Chondrocyte (in vitro differentiated cells): Measurements from ENCODE around the gene PDCD2L. TPM values are rescaled to one million over a fixed set of nuclear protein-coding genes. Genes with fewer than 3 reads are reported as not detected.
A peak's percentile ranks its signal among the peaks of the same experiment; 100 is the strongest.
"Not testable (repeated sequence)": the region's sequence is repeated elsewhere in the genome, so short reads cannot be mapped to it uniquely, and the experiment has no call there.

Experiments
- DNase-seq: peaks from one replicate; pipeline ENCODE4 v3.0.0; 2021; ENCODE audit warnings: mixed read lengths, low spot score
- H3K27ac Mint-ChIP-seq: one replicate; pipeline ENCODE4 v1.8.0; 2021; ENCODE audit warnings: mild to moderate bottlenecking, moderate library complexity, mixed read lengths; ENCODE audit not compliant: unreplicated experiment
- H3K27me3 Mint-ChIP-seq: 2 replicates; pipeline ENCODE4 v1.8.0; 2021; ENCODE audit warnings: low read depth, mixed read lengths
- H3K36me3 Mint-ChIP-seq: 2 replicates; pipeline ENCODE4 v1.8.0; 2021; ENCODE audit warnings: low read depth, mixed read lengths
- H3K4me1 Mint-ChIP-seq: 2 replicates; pipeline ENCODE4 v1.8.0; 2021; ENCODE audit warnings: low read depth, mild to moderate bottlenecking, mixed read lengths
- H3K4me3 Mint-ChIP-seq: one replicate; pipeline ENCODE4 v1.8.0; 2021; ENCODE audit warnings: mild to moderate bottlenecking, moderate library complexity, mixed read lengths; ENCODE audit not compliant: unreplicated experiment
- H3K9me3 Mint-ChIP-seq: 2 replicates; pipeline ENCODE4 v1.8.0; 2021; ENCODE audit warnings: low read depth, mixed read lengths
- total RNA-seq: library from RNA; stranded (reverse); gene quantifications from 3 replicates; pipeline ENCODE4 v1.2.1, GENCODE V29; 2021
- TF ChIP-seq, protein P1 (sequence below): fragments of 200-600 bp; sonication (generic); IDR thresholded peaks from 2 replicates; pipeline ENCODE4 v1.5.0; 2021; ENCODE audit warnings: antibody characterized with exemption, mild to moderate bottlenecking, moderate library complexity

The PDCD2L gene
- total RNA-seq, 1 donor from 2014 or later, result 8.6 TPM

- Mint-ChIP-seq H3K27ac (peak overlapping the region; percentile 23), H3K4me1 (peaks cover 38% of the 10 kb centered on the region), H3K4me3 (no peak overlapping the region), H3K9me3 (no peaks in the 10 kb centered on the region), H3K27me3 (no peaks in the 10 kb centered on the region), H3K36me3 (peaks cover 41% of the 10 kb centered on the region)
- no peak for DNase-seq
- TF ChIP-seq, protein P1, sequence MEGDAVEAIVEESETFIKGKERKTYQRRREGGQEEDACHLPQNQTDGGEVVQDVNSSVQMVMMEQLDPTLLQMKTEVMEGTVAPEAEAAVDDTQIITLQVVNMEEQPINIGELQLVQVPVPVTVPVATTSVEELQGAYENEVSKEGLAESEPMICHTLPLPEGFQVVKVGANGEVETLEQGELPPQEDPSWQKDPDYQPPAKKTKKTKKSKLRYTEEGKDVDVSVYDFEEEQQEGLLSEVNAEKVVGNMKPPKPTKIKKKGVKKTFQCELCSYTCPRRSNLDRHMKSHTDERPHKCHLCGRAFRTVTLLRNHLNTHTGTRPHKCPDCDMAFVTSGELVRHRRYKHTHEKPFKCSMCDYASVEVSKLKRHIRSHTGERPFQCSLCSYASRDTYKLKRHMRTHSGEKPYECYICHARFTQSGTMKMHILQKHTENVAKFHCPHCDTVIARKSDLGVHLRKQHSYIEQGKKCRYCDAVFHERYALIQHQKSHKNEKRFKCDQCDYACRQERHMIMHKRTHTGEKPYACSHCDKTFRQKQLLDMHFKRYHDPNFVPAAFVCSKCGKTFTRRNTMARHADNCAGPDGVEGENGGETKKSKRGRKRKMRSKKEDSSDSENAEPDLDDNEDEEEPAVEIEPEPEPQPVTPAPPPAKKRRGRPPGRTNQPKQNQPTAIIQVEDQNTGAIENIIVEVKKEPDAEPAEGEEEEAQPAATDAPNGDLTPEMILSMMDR, result no peak
Measured at GRCh38 chr19:34459614-34460013, 55.4 kb downstream of the PDCD2L start.

GRCh38 chr19:34461375-34462100, 57.3 kb downstream of the PDCD2L start:
- DNase-seq, result no peak
- Mint-ChIP-seq H3K36me3 (peaks cover 44% of the 10 kb centered on the region), H3K4me3 (no peak overlapping the region), H3K27ac (peak overlapping the region; percentile 65), H3K9me3 (no peaks in the 10 kb centered on the region), H3K27me3 (no peaks in the 10 kb centered on the region), H3K4me1 (peaks cover 34% of the 10 kb centered on the region)
- TF ChIP-seq, protein P1, result no peak

GRCh38 chr19:34464785-34465184, 60.6 kb downstream of the PDCD2L start:
- not testable (repeated sequence) for H3K27ac Mint-ChIP-seq, H3K4me3 Mint-ChIP-seq, DNase-seq, H3K9me3 Mint-ChIP-seq, H3K27me3 Mint-ChIP-seq
- Mint-ChIP-seq H3K36me3 (peaks cover 57% of the 10 kb centered on the region), H3K4me1 (peaks cover 24% of the 10 kb centered on the region)

DNA sequence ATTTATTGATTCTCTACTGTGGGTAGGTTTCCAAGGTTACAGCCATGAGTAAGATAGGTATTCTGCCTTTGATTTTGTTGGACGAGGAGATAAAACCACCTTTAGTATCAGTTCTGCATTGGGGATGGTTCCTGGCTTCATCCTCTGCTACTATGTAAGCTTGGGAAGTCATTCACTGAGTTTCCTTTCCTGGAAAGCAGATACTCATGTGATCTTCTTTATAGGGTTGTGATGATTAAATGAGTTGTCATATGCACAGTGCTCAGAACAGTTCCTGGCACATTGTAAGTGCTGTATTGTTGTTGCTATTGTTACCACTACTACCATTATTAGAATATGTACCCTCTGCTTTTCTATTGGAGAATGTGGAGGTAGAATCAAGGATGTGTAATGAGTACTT, 64.2 kb downstream of the PDCD2L start:
- DNase-seq, result no peak
- peaks cover 39% of the 10 kb centered on the region for H3K36me3 Mint-ChIP-seq
- H3K4me1 Mint-ChIP-seq, result no peaks in the 10 kb centered on the region
- TF ChIP-seq, protein P1, result no peak
- H3K4me3 Mint-ChIP-seq, result no peak overlapping the region
- no peaks in the 10 kb centered on the region for H3K27me3 Mint-ChIP-seq
- H3K9me3 Mint-ChIP-seq, result no peaks in the 10 kb centered on the region
- H3K27ac Mint-ChIP-seq, result peak overlapping the region; percentile 58

DNA sequence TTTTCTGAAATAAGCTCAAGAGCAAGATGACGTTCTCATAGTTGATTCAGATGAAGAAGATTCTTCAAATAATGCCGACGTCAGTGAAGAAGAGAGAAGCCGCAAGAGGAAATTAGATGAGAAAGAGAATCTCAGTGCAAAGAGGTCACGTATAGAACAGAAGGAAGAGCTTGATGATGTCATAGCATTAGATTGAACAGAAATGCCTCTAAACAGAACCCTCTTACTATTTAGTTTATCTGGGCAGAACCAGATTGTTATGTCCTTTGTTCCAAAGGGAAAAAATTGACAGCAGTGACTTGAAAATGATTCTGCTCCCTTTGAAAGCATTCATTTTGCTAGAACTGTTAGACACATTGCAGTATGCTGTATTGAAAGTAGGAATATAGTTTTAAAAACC, 64.8 kb downstream of the PDCD2L start:
- H3K27me3 Mint-ChIP-seq, H3K4me3 Mint-ChIP-seq, H3K27ac Mint-ChIP-seq, H3K4me1 Mint-ChIP-seq, DNase-seq, H3K9me3 Mint-ChIP-seq: not testable (repeated sequence)
- H3K36me3 Mint-ChIP-seq, result peaks cover 35% of the 10 kb centered on the region

- peaks cover 22% of the 10 kb centered on the region for H3K36me3 Mint-ChIP-seq
- no peak overlapping the region for H3K27ac Mint-ChIP-seq
Measured at GRCh38 chr19:34471906-34472700, 67.9 kb downstream of the PDCD2L start.

More at GRCh38 chr19:34471906-34472700, 67.9 kb downstream of the PDCD2L start:
- DNase-seq, result no peak
- Mint-ChIP-seq H3K4me3 (no peak overlapping the region), H3K9me3 (no peaks in the 10 kb centered on the region), H3K27me3 (no peaks in the 10 kb centered on the region), H3K4me1 (peaks cover 18% of the 10 kb centered on the region)
- TF ChIP-seq, protein P1, result no peak
